GM20000 (cell line): ENCODE results near the gene B3GNT7.

Source experiments
- DNase-seq: peaks from one replicate; pipeline ENCODE4 v3.0.0; 2012; ENCODE audit warnings: low spot score
- TF ChIP-seq, protein P1 (sequence below): IDR thresholded peaks from 2 replicates; pipeline ENCODE4 v1.5.1; 2012; ENCODE audit warnings: mild to moderate bottlenecking, control low read depth; ENCODE audit errors: extremely low read depth, missing control alignments

Gene B3GNT7

GRCh38 chr2:231353469-231353868, 42.0 kb upstream of the B3GNT7 start:
- TF ChIP-seq, protein P1, sequence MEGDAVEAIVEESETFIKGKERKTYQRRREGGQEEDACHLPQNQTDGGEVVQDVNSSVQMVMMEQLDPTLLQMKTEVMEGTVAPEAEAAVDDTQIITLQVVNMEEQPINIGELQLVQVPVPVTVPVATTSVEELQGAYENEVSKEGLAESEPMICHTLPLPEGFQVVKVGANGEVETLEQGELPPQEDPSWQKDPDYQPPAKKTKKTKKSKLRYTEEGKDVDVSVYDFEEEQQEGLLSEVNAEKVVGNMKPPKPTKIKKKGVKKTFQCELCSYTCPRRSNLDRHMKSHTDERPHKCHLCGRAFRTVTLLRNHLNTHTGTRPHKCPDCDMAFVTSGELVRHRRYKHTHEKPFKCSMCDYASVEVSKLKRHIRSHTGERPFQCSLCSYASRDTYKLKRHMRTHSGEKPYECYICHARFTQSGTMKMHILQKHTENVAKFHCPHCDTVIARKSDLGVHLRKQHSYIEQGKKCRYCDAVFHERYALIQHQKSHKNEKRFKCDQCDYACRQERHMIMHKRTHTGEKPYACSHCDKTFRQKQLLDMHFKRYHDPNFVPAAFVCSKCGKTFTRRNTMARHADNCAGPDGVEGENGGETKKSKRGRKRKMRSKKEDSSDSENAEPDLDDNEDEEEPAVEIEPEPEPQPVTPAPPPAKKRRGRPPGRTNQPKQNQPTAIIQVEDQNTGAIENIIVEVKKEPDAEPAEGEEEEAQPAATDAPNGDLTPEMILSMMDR, result no peak
- no peak for DNase-seq

GRCh38 chr2:231355508-231356465, 39.7 kb upstream of the B3GNT7 start:
- no peak for DNase-seq

GRCh38 chr2:231356466-231356844, 39.1 kb upstream of the B3GNT7 start:
- DNase-seq, result no peak
- TF ChIP-seq, protein P1, result no peak

More at GRCh38 chr2:231355508-231356465, 39.7 kb upstream of the B3GNT7 start:
- TF ChIP-seq, protein P1, result no peak

DNA sequence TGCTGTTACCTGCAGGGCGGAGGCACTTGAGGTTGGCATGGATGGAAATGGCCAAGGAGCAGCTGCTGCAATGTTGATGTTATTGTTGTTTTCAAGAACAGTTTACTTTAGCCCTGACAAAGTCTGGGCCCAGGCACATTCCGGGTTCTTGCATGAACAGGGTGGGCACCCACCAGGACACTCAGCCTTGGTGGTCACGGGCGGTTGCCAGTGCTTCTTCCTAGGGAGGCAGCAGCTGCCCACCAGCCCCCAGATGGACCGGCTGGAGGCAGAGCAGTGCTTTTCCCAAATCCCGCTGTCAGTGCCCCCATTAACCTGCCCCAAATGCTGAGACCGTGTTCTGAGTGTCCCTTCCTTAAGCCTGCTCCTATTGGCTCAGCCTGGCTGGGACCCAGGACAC, 38.5 kb upstream of the B3GNT7 start:
- DNase-seq, result no peak

DNA sequence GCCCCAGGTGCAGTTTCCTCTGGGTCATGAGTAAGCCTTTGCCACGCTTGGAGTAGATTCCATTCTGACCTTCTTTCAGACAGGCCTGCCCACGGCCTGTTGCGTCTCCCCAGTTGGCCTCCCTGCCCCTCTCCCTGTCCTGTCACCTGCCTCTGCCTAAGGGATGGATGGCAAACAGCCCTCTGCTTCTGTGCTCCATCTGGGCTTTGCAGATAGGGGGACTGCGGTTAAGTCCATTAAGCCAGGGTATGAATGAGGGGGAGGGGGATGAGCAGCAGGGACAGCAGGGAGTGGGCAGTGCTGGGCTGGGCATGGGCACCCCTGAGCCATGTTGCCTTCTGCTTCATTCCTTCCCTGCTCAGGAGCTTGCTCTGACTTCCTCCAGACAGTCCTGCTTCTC, 37.6 kb upstream of the B3GNT7 start:
- no peak for DNase-seq
- TF ChIP-seq, protein P1, result no peak

More for the DNA sequence above, 38.5 kb upstream of the B3GNT7 start:
- TF ChIP-seq, protein P1, result no peak

DNA sequence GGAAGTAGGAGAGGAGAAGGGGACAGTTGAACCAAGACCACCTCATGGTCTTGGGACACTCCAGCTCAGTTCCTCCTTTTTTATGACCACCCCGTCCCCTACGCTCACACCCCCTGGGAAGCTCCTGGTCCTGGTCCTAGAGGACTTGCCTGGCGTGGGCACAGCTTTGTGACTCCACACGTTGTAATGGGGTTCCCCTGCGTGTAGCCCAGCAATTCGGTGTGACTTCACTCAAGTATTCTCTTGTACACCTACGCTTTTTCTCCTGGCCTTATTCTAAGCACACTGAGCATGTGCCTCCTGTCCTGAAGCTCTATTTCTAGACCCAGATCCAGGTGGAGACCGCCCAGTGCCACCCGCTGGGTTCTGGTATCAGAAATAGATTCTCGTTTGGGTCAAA, 36.1 kb upstream of the B3GNT7 start:
- TF ChIP-seq, protein P1, result no peak
- DNase-seq, result no peak

DNA sequence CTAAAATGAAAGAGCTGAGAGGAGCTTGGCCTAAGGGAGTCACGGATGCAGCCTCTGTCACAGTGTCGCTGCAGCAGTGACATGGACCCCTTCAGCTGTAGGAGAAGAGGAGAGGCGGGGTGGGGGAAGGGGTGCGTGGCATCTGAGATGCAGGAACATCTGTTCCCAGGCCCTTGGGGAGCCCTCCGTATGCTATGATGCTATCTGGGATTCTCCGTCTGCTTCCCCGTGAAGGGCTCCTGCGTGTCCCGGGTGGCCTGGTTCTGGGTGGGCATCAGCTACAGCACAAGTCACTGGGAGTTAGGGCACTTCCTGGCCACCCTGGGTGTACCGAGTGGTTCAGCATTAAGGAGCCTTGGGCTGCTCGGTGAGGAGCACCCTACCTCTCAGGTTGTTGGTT, 35.6 kb upstream of the B3GNT7 start:
- TF ChIP-seq, protein P1, result no peak
- no peak for DNase-seq
